ES-I3 (cell line): ENCODE results near the gene PDP2.

Source experiments
- H3K36me3 ChIP-seq: 2 replicates; pipeline ENCODE4 v1.6.1; 2013; ENCODE audit warnings: mild to moderate bottlenecking, low read length, control low read depth, moderate library complexity; ENCODE audit not compliant: insufficient read depth
- H3K4me1 ChIP-seq: 2 replicates; pipeline ENCODE4 v1.6.1; 2013; ENCODE audit warnings: mild to moderate bottlenecking, control low read depth, low read length; ENCODE audit not compliant: insufficient read depth
- H3K9ac ChIP-seq: 2 replicates; pipeline ENCODE4 v1.6.1; 2013; ENCODE audit warnings: low read depth, mild to moderate bottlenecking, low read length, moderate library complexity
- H3K9me3 ChIP-seq: 2 replicates; pipeline ENCODE4 v1.6.1; 2013; ENCODE audit warnings: mild to moderate bottlenecking, low read length, moderate library complexity; ENCODE audit not compliant: control insufficient read depth, insufficient read depth

PDP2 gene

GRCh38 chr16:66880288-66881013, at the start of gene PDP2:
Gene PDP2, plus strand, starts transcription at chr16:66880515. Its CDS starts 3,770 bp downstream, at chr16:66884285.
- H3K9ac ChIP-seq = peak within 1 kb of the TSS; percentile 82
- H3K36me3 ChIP-seq = peaks cover 7% of the 10 kb centered on the region
- H3K4me1 ChIP-seq = no peaks in the 10 kb centered on the region
- no peaks in the 10 kb centered on the region for H3K9me3 ChIP-seq

GRCh38 chr16:66832190-66832589, 48.1 kb upstream of the PDP2 start:
- Histone ChIP-seq H3K9me3 (no peaks in the 10 kb centered on the region), H3K9ac (no peak overlapping the region), H3K4me1 (peaks cover 8% of the 10 kb centered on the region; the same call in 1 of the 2 replicates), H3K36me3 (no peaks in the 10 kb centered on the region)

GRCh38 chr16:66832661-66833305, 47.5 kb upstream of the PDP2 start:
- H3K9ac ChIP-seq = no peak overlapping the region
- H3K4me1 ChIP-seq = peaks cover 8% of the 10 kb centered on the region; the same call in 1 of the 2 replicates
- no peaks in the 10 kb centered on the region for H3K9me3 ChIP-seq
- no peaks in the 10 kb centered on the region for H3K36me3 ChIP-seq

- H3K9ac ChIP-seq = no peak overlapping the region
Observed at GRCh38 chr16:66834746-66835145, 45.6 kb upstream of the PDP2 start.

GRCh38 chr16:66840883-66841282, 39.4 kb upstream of the PDP2 start:
- Histone ChIP-seq H3K36me3 (no peaks in the 10 kb centered on the region), H3K4me1 (no peaks in the 10 kb centered on the region; the same call in 1 of the 2 replicates), H3K9ac (no peak overlapping the region), H3K9me3 (no peaks in the 10 kb centered on the region)

More at GRCh38 chr16:66834746-66835145, 45.6 kb upstream of the PDP2 start:
- Histone ChIP-seq H3K36me3 (no peaks in the 10 kb centered on the region), H3K9me3 (no peaks in the 10 kb centered on the region), H3K4me1 (no peaks in the 10 kb centered on the region)

- no peaks in the 10 kb centered on the region; the same call in 1 of the 2 replicates for H3K4me1 ChIP-seq
- H3K9ac ChIP-seq = no peak overlapping the region
- no peaks in the 10 kb centered on the region for H3K9me3 ChIP-seq
- H3K36me3 ChIP-seq = no peaks in the 10 kb centered on the region
Observed at GRCh38 chr16:66841366-66841765, 38.9 kb upstream of the PDP2 start.

- H3K36me3 ChIP-seq = no peaks in the 10 kb centered on the region
- no peak overlapping the region for H3K9ac ChIP-seq
- H3K9me3 ChIP-seq = no peaks in the 10 kb centered on the region
- H3K4me1 ChIP-seq = no peaks in the 10 kb centered on the region; the same call in 1 of the 2 replicates
Observed at GRCh38 chr16:66842765-66843164, 37.5 kb upstream of the PDP2 start.

- H3K36me3 ChIP-seq = no peaks in the 10 kb centered on the region
- H3K9me3 ChIP-seq = no peaks in the 10 kb centered on the region
- no peak overlapping the region for H3K9ac ChIP-seq
- no peaks in the 10 kb centered on the region; the same call in 1 of the 2 replicates for H3K4me1 ChIP-seq
Observed at GRCh38 chr16:66843191-66843590, 37.1 kb upstream of the PDP2 start.

GRCh38 chr16:66844009-66844341, 36.3 kb upstream of the PDP2 start:
- no peaks in the 10 kb centered on the region for H3K9me3 ChIP-seq
- no peaks in the 10 kb centered on the region; the same call in 1 of the 2 replicates for H3K4me1 ChIP-seq
- no peaks in the 10 kb centered on the region for H3K36me3 ChIP-seq
- H3K9ac ChIP-seq = peak overlapping the region; percentile 38; the same call in 1 of the 2 replicates

- Histone ChIP-seq H3K9me3 (no peaks in the 10 kb centered on the region), H3K9ac (peak within 1 kb of the TSS; percentile 54), H3K36me3 (no peaks in the 10 kb centered on the region), H3K4me1 (no peaks in the 10 kb centered on the region; the same call in 1 of the 2 replicates)
Observed at GRCh38 chr16:66844342-66845079, 35.8 kb upstream of the PDP2 start, which contains the start of gene CA7. Gene CA7, plus strand, starts transcription at chr16:66844414. Its CDS starts 74 bp downstream, at chr16:66844488.

GRCh38 chr16:66845080-66845410, 35.3 kb upstream of the PDP2 start:
- H3K9ac ChIP-seq = peak overlapping the region; percentile 54; the same call in 1 of the 2 replicates
- no peaks in the 10 kb centered on the region for H3K9me3 ChIP-seq
- H3K36me3 ChIP-seq = no peaks in the 10 kb centered on the region
- no peaks in the 10 kb centered on the region; the same call in 1 of the 2 replicates for H3K4me1 ChIP-seq

GRCh38 chr16:66845791-66846221, 34.5 kb upstream of the PDP2 start:
- Histone ChIP-seq H3K9ac (no peak overlapping the region), H3K9me3 (no peaks in the 10 kb centered on the region), H3K36me3 (no peaks in the 10 kb centered on the region), H3K4me1 (no peaks in the 10 kb centered on the region; the same call in 1 of the 2 replicates)

- Histone ChIP-seq H3K36me3 (no peaks in the 10 kb centered on the region), H3K9me3 (no peaks in the 10 kb centered on the region), H3K9ac (no peak overlapping the region)
Observed at GRCh38 chr16:66846266-66846665, 34.0 kb upstream of the PDP2 start.

GRCh38 chr16:66846831-66847230, 33.5 kb upstream of the PDP2 start:
- Histone ChIP-seq H3K36me3 (no peaks in the 10 kb centered on the region), H3K4me1 (no peaks in the 10 kb centered on the region; the same call in 1 of the 2 replicates), H3K9me3 (no peaks in the 10 kb centered on the region), H3K9ac (no peak overlapping the region)

More at GRCh38 chr16:66846266-66846665, 34.0 kb upstream of the PDP2 start:
- H3K4me1 ChIP-seq = no peaks in the 10 kb centered on the region; the same call in 1 of the 2 replicates
